ENCODE results near the gene HAS3.
"Not testable (repeated sequence)": the region's sequence is repeated elsewhere in the genome, so short reads cannot be mapped to it uniquely, and the experiment has no call there.

Gene HAS3

DNA sequence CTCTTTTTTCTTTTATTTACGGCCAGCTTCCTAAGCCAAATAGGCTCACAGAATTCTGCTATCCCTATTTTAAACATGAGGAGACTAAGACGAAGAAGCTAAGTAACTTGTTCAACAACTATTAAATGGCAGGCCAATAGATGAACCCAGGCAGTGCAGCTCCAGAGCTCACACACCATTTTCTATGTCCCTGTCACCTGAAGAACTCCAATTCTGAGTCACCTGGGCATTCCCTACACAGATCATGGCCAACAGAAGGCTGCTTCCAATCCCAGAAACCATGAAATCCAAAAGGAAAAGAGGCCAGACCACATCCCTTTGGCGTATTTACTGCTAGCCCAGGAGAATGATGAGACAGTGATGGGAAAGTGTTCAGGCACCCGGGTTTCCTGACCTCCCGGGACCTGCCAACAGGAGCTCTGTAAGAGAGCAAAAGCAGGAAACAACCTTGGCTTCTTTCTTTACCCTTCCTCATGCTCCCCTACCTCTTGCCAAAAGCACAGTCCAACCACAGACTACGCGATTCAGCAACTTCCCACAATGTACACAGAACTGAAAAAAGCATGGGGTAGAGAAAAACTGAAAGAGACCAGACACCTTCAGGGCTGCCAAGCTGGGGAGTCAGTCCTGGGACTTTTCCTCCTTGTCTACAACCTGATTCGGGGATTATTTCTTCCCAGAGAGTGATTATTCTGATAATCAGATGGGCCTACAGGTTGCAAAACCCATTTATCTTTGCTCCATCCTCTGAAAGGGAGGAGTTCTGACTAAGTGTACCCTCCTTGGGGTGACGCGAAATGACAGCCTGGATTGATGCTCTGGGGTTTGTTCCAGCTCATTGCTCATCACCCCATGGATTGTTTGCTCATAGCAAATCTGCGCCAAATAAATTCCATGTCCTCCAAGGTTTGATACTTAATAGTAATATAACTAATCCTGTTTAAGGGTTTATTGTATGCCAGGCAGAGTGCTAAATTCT, 47.8 kb upstream of the HAS3 start:
- Histone ChIP-seq H3K4me2 (ENCODE audit: low read depth, low read length, poor library complexity, severe bottlenecking) (no peak overlapping the region), H3K27ac (ENCODE audit: low read depth, low read length) (no peak overlapping the region), H3K79me2 (ENCODE audit: insufficient read depth, low read length) (no peaks in the 10 kb centered on the region), H3K9me3 (ENCODE audit: insufficient read depth, low read length) (no peaks in the 10 kb centered on the region), H3K27me3 (ENCODE audit: low read length) (no peaks in the 10 kb centered on the region), H4K20me1 (ENCODE audit: low read depth, low read length) (no peaks in the 10 kb centered on the region), H3K9me2 (replicated peaks; ENCODE audit: insufficient read depth, low read length) (no peaks in the 10 kb centered on the region), H2AFZ (ENCODE audit: low read depth, low read length, severe bottlenecking) (no peak overlapping the region), H3F3A (ENCODE audit: insufficient read depth) (no peaks in the 10 kb centered on the region), H3K36me3 (ENCODE audit: low read length) (no peaks in the 10 kb centered on the region), H3K4me3 (ENCODE audit: insufficient read depth, low read length, poor library complexity, severe bottlenecking) (no peak overlapping the region), H3K9ac (ENCODE audit: low read length) (no peak overlapping the region)
- TF ChIP-seq, protein P1, sequence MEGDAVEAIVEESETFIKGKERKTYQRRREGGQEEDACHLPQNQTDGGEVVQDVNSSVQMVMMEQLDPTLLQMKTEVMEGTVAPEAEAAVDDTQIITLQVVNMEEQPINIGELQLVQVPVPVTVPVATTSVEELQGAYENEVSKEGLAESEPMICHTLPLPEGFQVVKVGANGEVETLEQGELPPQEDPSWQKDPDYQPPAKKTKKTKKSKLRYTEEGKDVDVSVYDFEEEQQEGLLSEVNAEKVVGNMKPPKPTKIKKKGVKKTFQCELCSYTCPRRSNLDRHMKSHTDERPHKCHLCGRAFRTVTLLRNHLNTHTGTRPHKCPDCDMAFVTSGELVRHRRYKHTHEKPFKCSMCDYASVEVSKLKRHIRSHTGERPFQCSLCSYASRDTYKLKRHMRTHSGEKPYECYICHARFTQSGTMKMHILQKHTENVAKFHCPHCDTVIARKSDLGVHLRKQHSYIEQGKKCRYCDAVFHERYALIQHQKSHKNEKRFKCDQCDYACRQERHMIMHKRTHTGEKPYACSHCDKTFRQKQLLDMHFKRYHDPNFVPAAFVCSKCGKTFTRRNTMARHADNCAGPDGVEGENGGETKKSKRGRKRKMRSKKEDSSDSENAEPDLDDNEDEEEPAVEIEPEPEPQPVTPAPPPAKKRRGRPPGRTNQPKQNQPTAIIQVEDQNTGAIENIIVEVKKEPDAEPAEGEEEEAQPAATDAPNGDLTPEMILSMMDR (IDR thresholded peaks at IDR 0.05; ENCODE audit: insufficient read depth, low read length, poor library complexity, severe bottlenecking) = no peak
- TF ChIP-seq EZH2phosphoT487 (conservative IDR thresholded peaks at IDR 0.05; ENCODE audit: low read length) = no peak

DNA sequence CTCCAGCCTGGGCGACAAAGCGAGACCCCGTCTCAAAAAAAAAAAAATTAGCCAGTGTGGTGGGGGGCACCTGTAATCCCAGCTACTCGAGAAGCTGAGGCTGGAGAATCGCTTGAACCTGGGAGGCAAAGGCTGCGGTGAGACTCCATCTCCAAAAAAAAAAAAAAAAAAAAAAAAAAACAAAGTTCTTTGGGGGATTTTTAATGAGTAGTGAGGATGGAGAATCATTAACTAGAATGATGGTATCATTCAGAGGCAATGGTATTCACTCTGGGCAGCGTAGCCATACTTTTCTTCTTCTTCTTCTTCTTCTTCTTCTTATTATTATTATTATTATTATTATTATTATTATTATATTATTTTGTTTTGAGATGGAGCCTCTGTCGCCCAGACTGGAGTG, 42.0 kb upstream of the HAS3 start:
- H3K79me2 ChIP-seq (ENCODE audit: insufficient read depth, low read length); H3K36me3 ChIP-seq (ENCODE audit: low read length); H3K9me2 ChIP-seq (replicated peaks; ENCODE audit: insufficient read depth, low read length); H3F3A ChIP-seq (ENCODE audit: insufficient read depth); H4K20me1 ChIP-seq (ENCODE audit: low read depth, low read length); H3K27ac ChIP-seq (ENCODE audit: low read depth, low read length); H3K9me3 ChIP-seq (ENCODE audit: insufficient read depth, low read length); H3K9ac ChIP-seq (ENCODE audit: low read length); H3K27me3 ChIP-seq (ENCODE audit: low read length); H2AFZ ChIP-seq (ENCODE audit: low read depth, low read length, severe bottlenecking); H3K4me2 ChIP-seq (ENCODE audit: low read depth, low read length, poor library complexity, severe bottlenecking); H3K4me3 ChIP-seq (ENCODE audit: insufficient read depth, low read length, poor library complexity, severe bottlenecking): not testable (repeated sequence)

DNA sequence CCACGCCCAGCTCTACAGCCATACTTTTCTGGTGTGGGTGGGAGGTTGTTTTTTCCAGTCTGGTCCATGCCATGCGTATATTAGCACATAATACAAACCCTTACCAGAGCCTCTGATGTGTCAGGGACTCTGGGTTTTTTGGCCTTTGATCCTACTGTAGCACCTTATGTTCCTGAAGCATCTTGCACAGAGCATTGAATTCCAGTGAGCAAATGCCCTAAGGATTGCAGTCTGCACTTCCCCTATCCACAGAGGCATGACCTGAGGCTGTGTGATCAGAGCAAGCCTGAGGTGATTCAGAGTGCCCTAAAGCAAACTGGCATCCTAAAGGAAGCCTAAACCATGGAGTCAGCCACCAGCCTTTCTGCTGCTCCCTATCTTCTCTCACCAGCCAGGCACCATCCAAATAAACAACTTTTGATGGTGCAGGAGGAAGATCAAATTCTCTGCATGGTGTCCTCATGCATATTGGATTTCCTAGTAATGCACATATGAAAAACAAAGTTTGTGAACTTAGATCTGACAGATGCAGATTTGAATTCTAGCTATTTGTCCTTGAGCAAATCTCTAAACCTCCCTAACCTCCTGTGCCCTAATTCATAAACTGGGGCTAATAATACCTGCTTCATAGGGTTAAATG, 41.2 kb upstream of the HAS3 start:
- H3K4me2 ChIP-seq (ENCODE audit: low read depth, low read length, poor library complexity, severe bottlenecking) = no peak overlapping the region
- H3F3A ChIP-seq (ENCODE audit: insufficient read depth) = no peaks in the 10 kb centered on the region
- H3K9me3 ChIP-seq (ENCODE audit: insufficient read depth, low read length) = no peaks in the 10 kb centered on the region
- no peaks in the 10 kb centered on the region for H4K20me1 ChIP-seq (ENCODE audit: low read depth, low read length)
- no peak overlapping the region for H3K27ac ChIP-seq (ENCODE audit: low read depth, low read length)
- H3K4me3 ChIP-seq (ENCODE audit: insufficient read depth, low read length, poor library complexity, severe bottlenecking) = no peak overlapping the region
- no peaks in the 10 kb centered on the region for H3K79me2 ChIP-seq (ENCODE audit: insufficient read depth, low read length)
- H3K9me2 ChIP-seq (replicated peaks; ENCODE audit: insufficient read depth, low read length) = no peaks in the 10 kb centered on the region
- H3K27me3 ChIP-seq (ENCODE audit: low read length) = no peaks in the 10 kb centered on the region
- H2AFZ ChIP-seq (ENCODE audit: low read depth, low read length, severe bottlenecking) = no peak overlapping the region
- H3K9ac ChIP-seq (ENCODE audit: low read length) = no peak overlapping the region
- no peaks in the 10 kb centered on the region for H3K36me3 ChIP-seq (ENCODE audit: low read length)
- TF ChIP-seq, protein P1 (IDR thresholded peaks at IDR 0.05; ENCODE audit: insufficient read depth, low read length, poor library complexity, severe bottlenecking) = no peak
- no peak for TF ChIP-seq EZH2phosphoT487 (conservative IDR thresholded peaks at IDR 0.05; ENCODE audit: low read length)

Data from SU-DHL-6 (cell line).